Glomerular visceral epithelial cell (primary cell): ENCODE results near the gene SMG7.

Experiments used
- DNase-seq: peaks from one replicate; pipeline ENCODE4 v3.0.0-alpha.2; 2016; ENCODE audit errors: extremely low spot score

SMG7 gene

DNA sequence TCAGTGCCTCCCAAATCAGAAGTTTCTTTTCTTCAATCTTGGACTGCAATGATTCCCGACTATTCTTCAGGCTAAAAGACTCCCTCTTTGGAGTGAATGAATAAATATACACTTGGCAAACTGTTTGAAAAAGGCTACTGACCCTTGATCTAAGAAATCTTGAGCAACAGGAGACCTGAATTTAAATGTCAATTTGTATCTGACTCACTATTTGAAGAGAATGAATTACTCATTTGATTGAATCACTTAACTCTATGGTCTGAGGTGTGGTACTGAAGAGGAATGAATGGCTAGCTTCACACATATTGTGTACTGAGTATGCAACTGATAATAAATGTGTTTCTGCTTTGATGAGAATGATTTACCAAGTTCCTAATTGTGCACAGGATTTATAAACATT, 4.6 kb upstream of the SMG7 start:
- DNase-seq, result no peak

- DNase-seq, result peak; percentile 85
Observed at GRCh38 chr1:183470147-183470960, 1.9 kb upstream of the SMG7 start.

DNA sequence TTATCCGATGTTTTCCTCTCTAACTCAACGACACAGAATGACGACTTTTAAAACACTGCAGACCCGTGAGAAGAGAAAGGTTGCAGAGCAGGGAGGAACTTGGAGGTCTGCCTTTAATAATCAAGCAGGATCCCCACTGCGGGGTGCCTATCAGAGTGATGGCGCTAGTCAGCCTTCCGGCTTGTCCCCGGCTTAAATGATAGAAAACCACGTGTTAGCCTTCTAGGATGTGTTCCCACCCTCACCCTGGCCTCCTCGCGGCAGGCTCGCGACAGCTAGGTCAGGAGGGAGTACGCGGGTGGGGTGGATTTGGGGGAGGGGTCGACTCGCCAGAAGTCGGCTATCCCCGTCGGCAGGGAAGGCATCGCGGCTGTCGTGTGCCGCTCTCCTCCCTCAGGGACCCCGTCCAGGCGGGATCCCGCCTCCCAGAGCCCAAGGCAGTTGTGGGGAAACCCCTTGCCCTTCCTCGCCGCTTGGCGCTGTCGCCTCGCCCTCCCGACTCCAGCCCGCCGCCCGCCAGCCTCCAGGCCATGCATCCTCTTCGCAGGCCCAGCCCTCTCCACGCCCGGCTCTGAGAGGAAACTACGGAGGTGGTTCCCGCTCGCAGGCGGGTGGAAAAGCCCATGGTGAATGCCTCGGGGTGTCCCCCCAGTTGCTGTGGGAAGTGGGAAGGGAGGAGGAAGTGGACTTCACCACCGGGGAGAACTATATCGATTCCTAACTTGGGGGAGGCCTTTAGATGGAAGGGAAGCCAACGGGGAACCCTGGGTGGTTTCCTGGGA, 1.1 kb upstream of the SMG7 start:
- peak; percentile 80 for DNase-seq

GRCh38 chr1:183471743-183472487, 384 bp upstream of the SMG7 start:
- DNase-seq, result peak; percentile 98

GRCh38 chr1:183473217-183473536, 878 bp downstream of the SMG7 start:
- no peak for DNase-seq

DNA sequence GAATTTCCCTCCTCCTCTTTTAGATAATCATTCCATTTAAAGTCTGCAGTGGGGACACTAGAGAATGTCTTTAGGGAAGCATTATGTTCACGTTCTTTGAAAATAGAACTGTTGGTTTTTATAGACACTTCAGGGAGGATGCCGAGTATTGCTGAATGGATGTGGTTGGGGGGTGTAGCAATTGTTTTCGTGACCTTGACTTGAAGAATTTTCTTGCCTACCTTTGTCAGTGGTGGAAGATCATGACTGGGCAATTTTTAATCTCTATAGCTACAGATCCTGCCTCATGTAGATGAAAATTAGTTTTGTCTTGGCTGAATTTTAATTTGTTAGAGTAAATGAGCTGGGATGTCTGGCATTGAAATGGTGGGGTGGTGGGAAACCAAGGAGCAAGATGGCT, 3.8 kb downstream of the SMG7 start:
- no peak for DNase-seq

DNA sequence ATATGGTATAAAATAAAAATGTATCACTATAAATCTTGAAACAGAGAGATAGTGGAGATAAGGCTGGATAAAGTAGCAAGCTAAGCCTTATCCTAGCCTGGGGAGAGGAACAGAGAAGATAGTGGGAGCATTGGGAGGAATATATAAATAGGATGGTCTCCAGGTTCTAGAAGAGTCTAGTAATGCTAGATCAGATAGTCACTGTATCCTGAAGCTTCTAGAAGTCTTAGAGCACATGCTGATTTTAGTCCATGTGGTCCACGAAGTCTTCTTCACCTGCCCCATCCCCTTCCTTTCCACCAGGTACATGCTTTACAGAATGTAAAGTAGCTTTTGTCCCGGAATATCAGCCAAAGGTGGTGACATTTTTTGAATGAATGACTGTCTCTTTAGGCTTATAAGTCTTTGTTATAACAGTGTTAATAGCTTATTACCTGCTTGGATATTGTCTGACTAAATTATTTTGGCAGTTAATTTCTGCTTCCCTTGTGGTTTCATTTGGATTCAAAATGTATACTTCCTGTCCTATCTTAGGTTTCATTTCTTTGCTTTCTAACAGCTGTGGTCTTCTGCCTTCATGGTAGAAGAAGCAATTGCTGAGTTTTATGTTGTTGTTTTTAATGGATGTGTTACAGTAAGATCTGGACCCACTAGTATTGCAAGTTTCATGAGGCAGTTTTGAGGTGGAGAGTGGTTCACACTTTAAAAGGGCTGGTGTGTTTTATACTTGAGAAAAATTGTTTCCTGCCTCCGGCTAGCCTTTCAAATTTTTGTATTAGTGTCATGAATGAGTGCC, 5.9 kb downstream of the SMG7 start:
- DNase-seq, result no peak

DNA sequence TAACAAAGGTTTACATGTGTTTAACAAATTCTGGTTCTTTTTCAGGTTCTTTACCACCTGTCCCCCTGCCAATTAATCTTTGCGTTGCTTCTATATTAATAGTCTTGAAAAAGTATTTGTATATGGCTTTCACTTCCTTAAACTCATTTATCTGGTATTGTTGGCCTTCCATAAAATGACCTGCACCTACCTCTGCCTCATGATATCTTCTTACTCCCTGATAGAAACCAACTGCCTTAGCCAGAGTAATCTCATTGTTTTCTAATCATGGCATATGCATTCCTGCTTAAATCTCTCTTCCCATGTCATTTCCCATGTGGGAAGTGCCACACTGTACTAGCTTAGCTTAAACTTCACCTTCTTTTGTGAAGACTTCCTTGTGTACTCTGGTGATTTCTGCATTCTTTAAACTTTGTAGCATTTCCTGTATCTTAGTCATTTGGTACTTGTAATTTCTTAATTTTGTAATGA, 8.7 kb downstream of the SMG7 start:
- no peak for DNase-seq

DNA sequence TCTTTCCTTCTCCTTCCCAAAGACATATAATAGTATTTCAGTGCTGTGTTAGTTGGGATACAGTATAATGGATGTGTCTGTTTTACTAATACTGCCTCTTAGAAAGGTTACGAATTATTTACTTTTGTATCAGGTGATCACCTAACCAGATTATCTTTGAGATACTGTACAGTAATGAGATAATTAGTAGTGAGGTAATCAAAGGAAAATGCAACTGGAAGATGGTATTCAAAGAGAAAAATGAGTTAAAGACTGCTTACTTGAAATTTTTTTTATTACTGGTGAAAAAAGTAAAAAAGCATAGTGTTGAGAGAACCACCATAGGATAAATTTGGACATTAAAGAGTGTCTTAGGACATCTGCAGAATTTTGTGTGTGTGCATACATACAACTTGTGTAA, 10.9 kb downstream of the SMG7 start:
- DNase-seq, result no peak

GRCh38 chr1:183484254-183484653, 12.0 kb downstream of the SMG7 start:
- DNase-seq, result no peak

DNA sequence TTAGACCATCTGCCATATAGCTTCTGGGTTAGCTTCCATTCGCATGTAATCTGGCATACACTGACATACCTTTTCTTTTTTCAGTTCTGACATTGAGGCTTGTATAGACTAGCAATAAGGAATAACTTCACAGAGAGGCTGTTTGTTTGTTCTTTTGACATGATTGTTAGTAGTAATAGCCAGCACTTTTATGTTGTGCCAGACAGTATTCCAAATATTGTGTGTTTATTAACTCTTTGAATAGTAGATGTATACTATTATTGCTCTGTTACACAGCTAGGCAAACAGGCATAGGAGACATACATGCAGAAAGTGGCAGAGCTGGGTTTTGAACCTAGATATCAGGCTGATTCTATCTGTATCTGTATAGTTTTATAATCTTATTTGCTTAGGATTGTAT, 12.6 kb downstream of the SMG7 start:
- DNase-seq, result no peak

GRCh38 chr1:183487674-183488442, 15.6 kb downstream of the SMG7 start:
- no peak for DNase-seq

DNA sequence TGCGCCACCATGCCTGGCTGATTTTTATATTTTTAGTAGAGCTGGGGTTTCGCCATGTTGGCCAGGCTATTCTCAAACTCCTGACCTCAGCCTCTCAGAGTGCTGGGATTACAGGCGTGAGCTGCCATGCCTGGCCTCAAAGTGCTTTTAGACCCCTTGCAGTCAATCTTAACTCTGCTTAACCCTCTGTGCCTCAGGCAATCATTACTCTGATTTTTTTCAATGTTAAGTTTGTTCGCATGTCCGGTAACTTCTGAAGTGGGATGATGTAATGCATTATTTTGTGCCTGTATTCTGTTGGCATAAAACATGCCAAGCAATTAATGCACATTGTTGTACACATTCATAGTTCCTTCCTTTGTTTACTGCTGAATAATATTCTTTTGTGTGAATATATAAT, 18.6 kb downstream of the SMG7 start:
- no peak for DNase-seq

- DNase-seq, result no peak
Observed at GRCh38 chr1:183493540-183494245, 21.4 kb downstream of the SMG7 start.

GRCh38 chr1:183495420-183495819, 23.1 kb downstream of the SMG7 start:
- DNase-seq, result no peak

GRCh38 chr1:183497218-183497617, 24.9 kb downstream of the SMG7 start:
- DNase-seq, result no peak

GRCh38 chr1:183498342-183498991, 26.2 kb downstream of the SMG7 start:
- no peak for DNase-seq

DNA sequence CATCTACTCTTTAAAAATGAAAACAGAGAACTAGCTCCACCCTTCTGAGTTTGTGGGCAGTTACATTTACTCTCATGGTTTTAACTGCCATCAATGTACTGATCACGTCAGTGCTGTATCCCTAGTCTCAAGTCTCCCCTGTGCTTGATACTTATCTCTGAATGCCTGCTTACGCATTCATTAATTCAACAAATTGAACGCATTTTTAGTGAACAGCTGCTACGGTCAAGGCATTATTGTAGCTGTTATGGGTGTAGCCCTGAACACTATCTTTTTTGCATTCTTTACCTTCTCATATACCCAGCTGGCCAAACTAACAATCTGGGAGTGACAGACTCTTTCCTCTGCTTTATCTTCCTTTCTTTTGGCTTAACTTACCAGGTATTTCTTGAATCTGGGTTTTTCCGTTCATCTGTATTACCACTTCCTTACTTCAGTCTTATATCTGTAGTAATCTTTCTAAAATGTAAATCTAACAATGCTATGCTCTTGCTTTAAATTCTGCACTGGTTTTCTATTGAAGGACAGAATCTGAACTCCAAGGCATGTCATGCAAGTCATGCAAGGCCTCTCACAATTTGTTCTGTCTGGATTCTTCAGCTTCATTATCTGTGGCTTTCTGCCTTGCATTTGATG, 33.3 kb downstream of the SMG7 start:
- no peak for DNase-seq

GRCh38 chr1:183506561-183506960, 34.3 kb downstream of the SMG7 start:
- DNase-seq, result no peak
